Stimulated activated CD8-positive, alpha-beta memory T cell treated with anti-CD3 and anti-CD28 coated beads, Interleukin-15, amount 100 ng/mL, for 48 hours (primary cell): ENCODE results near the gene ODF2.

Experiments
- DNase-seq, 2 donors: peaks; one replicate each; pipeline ENCODE4 v3.0.0-alpha.2; 2020; ENCODE audit warnings: low read depth in 2 of 2

The ODF2 gene

DNA sequence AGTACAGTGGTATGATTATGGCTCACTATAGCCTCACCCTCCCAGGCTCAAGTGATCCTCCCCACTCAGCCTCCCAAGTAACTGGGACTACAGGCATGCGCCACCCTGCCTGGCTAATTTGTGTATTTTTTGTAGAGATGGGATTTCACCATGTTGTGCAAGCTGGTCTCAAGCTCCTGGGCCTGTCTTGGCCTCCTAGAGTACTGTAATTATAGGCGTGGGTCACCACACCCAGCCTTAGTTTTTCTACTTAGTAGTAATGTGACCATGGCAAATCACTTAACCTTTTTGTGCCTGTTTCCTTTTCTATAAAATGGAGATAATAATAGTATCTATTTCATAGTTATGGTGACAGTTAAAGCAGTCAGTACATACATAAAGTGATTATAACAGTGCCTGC lies 70.9 kb downstream of the ODF2 start:
- DNase-seq: no peak

DNA sequence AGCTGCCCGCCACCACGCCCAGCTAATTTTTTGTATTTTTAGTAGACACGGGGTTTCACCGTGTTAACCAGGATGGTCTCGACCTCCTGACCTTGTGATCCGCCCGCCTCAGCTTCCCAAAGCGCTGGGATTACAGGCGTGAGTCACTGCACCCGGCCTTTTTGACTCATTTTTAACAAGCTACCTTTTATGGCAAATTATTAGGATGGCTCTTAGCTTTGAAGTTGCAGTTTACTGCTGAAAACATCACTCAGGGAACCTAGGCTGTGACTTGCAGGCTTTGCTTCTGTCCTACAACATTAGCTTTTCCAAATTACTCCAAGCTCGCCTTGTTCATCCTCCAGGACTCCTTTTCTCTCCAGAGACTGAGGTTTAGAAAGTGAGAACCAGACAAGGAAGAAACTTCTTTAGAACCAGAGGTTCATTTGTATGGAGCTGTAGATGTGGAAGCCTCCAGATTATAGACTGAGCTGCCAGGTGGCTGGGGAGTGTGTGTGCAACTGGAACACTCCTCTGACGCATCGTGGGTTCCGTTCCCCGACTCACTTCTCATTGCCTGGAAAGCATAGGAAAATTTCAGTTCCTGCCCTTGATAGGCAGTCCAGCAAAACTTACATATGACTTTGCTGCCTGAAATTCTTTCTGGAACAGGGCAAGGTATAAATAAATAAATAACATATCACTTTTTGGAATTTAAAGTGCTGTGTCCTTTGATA lies 72.8 kb downstream of the ODF2 start:
- DNase-seq: no peak

DNA sequence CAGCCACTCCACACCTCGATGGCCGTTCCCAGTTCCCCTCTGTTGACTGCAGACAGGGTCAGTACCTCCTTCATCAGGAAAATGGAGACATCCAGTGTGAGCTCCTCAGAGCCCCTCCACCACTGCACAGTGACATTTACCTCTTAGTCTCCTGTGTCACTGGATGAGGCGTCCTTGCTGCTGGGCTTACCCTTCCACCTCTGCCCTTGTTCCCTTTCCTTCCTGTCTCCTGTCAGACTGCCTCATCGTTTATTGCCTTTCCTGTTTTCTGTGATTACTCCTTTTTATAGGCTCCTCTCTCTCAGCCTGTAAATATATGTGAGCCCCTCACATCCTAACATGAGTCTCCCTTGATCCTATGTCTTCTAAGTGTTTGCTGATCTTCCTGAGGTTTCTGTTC lies 73.4 kb downstream of the ODF2 start:
- no peak for DNase-seq

DNA sequence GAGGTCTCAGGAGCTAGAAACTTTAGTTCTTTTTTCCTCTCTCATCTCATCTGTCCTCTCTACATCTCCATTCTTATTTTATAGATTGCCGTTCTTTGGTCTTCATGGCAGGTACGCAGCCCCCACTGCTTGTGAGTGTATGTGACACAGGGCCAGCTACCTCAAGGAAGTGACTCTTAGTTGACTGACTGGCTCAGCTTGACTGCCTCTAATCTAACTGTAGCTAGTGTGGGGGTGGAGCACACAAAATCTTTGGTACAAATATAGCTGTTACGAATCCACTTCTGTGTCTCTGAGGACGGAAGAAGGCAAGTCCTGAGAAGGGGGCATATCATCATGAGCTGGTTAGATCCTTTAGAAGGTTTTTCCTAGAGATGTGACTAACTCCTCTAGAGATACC lies 76.8 kb downstream of the ODF2 start:
- no peak for DNase-seq

DNA sequence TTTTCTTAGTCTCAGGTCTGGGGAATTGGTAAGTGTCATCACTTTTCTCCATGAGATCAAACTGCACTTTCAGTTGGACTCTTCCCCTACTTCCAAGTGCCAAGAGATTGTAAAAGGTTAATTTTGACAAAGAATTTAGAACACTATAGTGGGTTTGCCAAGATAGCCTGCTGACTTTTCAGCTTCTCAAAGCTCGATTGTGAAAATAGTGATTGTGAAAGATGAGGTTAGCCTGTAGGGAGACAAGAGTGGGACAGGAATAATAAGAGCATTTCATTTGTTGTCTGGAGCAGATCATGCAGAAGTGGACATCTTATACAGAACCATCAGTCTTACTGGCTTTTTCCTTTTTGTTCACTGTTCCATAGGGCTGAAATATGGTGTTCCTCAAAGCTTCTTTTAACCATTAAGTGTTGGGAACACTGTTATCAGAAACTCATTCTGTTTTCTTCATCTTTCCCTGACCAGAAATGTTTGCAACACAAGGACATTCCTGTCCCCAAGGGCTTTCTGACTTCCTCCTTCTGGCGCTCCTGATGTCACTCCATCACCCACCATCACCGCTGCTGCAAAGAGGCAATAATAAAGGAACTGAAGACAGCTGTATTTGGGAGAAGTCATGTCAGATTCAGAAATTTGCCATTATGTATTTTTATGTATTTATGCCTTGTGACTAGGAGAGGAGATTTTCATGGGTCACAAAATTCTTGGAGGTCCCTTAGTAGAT lies 85.0 kb downstream of the ODF2 start:
- no peak for DNase-seq

DNA sequence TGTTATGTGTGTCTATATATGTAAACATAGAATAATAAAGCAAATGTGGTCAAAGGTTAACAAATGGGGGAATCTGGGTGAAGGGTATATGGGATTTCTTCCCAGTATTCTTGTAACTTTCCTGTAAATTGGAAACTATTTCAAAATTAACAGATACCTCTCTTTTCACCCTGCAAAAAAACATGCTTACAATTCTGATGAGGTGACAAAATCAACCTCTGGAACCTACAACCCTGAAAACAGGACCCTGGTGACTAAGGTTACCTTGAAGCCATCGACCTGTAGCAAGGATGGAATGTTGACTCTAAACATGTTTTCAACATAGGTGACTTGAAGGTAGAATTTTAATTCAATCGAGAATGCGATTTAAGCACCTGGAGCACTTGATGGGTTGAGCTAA lies 90.7 kb downstream of the ODF2 start:
- no peak for DNase-seq

DNA sequence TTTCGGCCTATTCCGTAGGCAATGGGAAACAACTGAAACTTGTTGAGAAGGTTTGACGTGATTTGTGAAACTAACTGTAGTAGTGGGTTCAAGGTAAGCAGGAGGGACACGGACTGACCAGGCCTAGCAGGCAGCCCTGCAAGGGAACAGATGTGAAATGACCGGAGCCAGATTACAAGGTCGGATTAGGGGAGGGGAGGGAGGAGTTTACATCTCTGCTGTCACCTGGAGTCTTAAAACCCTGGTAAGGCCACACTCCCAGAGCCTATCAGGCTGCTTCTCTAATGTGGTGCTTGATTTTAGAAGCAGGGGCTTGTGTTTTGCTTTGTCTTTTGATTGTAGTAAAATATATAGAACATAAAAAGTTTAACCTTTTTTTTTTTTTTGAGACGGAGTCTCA lies 93.1 kb downstream of the ODF2 start:
- DNase-seq: no peak

DNA sequence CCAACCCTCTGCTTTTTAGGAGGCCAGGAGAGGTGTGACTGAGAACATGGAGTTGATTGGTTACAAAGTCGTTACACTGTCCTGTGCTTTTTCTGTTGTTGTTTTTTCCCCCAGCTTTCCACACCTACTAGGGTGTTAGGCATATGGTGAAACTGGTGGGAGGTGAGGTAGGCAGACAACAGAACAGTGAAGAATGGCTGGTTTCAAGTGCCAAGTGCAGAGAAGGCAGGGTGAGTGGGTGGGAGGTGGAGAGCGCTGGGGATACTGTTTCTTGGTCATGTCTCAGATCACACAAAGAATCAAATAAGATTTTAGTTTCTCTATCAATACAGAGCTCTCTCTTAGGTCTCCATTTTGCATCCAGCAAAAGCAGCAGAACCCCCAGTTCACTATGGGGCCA lies 94.4 kb downstream of the ODF2 start:
- DNase-seq: peak; percentile 9 to 44
